ENCODE data around the gene OAT.
A peak's percentile ranks its signal among the peaks of the same experiment; 100 is the strongest.

The OAT gene

GRCh38 chr10:124418726-124419501 is at the start of gene OAT:
OAT (minus strand) TSS chr10:124418923; CDS start chr10:124412171, 6,752 bp downstream.
- peak; percentile 96 for DNase-seq (ENCODE audit: low spot score)

DNA sequence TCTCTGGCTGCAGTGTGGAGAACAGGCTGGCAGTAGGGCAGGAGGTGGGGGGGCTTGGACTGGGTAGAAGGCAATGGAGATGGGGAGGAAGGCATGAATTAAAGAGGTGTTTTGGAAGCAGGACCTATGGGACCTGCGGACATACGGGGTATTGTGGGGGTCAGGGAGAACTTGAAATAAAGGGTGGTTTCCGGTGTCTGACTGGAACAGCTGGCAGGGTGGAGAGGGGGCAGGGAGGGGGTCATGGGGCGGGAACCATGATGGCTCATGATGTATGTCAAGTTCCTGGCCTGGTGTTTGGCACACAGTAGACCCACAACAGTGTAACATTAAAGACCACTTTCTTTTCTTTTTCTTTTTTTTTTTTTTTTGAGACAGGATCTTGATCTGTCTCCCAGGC is 48.4 kb upstream of the OAT start:
- no peak for DNase-seq (ENCODE audit: low spot score)

DNA sequence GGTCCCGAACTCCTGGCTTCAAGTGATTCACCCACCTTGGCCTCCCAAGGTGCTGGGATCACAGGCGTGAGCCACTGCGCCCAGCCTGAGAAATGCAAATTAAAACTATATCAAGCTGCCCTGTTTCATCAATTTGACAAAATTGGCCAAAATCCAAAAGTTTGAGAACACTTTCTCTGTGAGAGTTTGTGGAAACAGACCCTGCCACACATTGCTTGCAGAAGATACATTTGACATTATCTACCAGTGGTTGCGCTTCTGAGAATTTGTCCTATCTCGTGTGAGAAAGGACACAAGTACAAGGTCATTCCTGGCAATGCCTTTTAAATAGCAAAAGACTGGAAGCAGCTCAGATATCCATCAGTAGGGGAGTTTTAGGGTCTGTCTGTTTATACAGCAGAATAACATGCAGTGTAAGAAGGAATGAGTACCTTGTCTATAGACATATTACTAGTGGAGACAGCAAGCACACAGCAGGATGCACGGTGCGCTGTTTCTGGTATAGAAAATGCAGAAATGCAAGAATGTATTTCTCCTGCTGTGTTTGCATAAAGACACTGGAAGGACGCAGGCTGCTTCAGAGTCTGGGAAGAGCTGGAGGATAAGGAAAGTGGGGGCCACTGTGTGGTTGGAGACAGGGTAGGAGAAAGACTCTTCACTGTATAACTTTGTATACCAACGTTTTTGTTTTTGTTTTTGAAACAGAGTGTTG is 47.2 kb upstream of the OAT start:
- DNase-seq (ENCODE audit: low spot score): no peak

GRCh38 chr10:124465003-124465776 is 46.5 kb upstream of the OAT start:
- DNase-seq (ENCODE audit: low spot score): no peak

- DNase-seq (ENCODE audit: low spot score): no peak
These were observed 45.6 kb upstream of the OAT start for GRCh38 chr10:124464028-124464965.

DNA sequence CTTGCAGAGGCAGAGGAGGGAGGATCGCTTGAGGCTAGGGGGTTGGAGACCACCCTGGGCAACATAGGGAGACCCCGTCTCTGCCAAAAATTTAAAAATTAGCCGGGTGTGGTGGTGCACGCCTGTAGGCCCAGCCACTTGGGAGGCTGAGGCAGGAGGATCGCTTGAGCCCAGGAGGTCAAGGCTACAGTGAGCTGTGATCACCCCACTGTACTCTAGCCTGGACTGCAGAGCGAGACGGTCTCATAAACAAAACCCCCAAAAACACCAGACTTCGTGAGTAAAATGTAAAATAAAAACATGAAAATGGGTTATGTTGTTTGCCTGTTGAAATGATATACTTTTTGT is 43.6 kb upstream of the OAT start:
- DNase-seq (ENCODE audit: low spot score): no peak

- peak; percentile 81 for DNase-seq (ENCODE audit: low spot score)
These were observed 43.1 kb upstream of the OAT start, which contains the start of gene LHPP for GRCh38 chr10:124461642-124462347. LHPP (plus strand) TSS chr10:124461823; CDS start chr10:124461863, 40 bp downstream.

DNA sequence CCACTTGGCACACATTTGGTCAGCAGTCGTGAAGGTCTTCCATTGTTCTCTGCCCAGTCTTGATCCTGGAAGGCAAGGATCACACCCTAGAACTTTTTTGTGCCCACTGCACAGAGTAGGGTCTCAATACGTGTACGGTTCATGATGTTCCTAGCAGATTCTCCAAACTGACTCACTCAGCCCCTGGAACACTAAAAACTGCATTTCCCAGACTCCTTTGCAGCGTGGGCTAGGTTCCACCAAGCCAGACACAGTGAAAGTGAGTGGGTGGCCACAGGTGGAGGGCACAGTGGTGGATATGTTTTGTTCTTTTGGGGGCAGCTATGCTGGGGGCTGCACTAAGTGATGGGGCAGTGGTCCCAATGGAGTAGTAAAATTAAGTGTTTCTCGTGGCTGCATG is 41.4 kb upstream of the OAT start:
- DNase-seq (ENCODE audit: low spot score): no peak

DNA sequence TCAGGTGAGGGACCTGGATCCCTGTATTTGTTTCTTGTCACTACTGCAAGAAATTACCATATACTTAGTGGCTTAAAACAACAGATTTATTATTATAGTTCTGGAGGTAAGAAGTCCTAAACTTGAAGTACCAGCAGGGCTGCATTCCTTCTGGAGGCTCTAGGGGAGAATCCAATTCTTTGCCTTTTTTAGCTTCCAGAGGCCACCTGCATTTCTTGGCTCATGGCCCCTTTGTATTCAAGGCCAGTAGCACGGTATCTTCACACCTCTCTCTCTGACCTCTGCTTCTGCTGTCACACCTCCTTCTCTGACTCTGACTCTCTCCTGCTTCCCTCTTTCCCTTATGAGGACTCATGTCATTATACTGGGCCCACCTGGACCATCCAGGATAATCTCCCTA is 40.7 kb upstream of the OAT start:
- no peak for DNase-seq (ENCODE audit: low spot score)

DNA sequence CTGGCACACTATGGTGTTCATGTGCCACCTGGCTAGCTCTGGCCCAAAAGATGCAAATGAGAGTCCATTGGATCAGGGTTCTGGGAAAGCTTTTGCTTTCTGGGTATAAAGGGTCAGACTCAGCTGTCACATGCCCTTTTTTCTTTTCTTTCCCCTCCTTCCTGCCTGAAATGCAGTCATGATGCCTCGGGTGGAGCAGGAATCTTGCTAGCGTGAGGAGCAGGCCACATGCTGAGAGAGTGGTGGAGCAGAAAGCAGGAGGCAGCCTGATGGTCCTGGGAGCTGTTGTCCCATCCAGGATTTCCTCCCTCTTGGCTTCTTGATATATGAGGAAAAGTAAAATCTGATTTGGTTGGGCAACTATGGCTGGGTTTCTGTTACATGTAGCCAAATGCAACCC is 40.2 kb upstream of the OAT start:
- no peak for DNase-seq (ENCODE audit: low spot score)

DNA sequence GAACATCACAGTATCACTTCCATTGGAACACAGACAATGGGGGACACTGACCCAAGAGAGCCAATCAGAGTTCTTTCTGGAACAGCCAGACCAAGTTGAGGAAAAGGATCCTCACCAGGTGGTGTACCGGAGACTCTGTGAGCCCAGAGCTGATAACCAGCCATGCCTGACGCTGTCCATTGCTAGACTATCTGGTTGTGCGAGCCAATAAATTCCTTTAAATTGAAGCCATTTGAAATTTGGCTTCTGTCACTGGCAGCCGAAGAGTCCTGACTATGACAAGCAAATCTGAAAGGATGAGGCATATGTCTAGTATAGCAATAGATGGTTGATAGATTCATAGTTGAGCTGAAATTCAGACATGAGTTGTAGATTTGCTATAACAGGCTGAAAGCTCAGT is 39.8 kb upstream of the OAT start:
- no peak for DNase-seq (ENCODE audit: low spot score)

DNA sequence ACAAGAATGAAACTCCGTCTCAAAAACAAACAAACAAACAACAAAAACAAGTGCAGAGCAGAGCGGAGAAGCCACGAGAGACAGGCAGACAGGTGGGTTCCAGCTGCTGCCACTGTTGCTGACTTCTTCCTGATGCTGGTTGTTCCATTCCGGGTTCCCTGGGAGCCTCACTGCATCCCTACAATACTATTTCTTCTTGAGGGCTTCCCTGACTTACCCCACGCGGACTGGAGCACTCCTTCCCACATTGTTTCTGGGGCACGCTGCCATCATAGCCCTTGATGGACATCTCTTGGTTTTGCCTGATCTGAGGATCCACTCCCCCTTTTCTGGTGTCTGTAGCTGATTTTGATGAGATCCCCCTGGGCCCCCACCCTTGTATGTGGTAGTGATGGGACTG is 36.7 kb upstream of the OAT start:
- no peak for DNase-seq (ENCODE audit: low spot score)

- no peak for DNase-seq (ENCODE audit: low spot score)
These were observed 35.4 kb upstream of the OAT start for GRCh38 chr10:124453960-124454610.

DNA sequence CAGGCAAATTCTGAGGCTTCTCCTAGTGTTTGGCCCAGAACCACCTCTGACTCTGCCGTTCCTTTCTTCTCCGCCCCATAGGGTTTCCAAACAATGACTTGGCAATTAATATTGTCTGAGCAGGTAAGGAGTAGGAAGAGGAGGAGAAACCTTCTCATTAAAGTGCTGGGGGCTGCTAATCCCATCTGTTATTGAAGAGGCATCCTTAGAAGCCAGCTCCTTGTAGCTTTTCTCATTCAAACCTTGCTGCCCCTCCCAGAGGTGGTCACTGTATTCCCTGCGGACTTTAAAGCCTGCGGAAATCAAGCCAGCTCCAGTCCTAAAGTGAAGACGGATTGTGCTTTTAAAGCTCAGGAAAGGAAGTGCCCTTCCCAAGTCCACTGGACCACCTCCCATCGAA is 32.6 kb upstream of the OAT start:
- no peak for DNase-seq (ENCODE audit: low spot score)

DNA sequence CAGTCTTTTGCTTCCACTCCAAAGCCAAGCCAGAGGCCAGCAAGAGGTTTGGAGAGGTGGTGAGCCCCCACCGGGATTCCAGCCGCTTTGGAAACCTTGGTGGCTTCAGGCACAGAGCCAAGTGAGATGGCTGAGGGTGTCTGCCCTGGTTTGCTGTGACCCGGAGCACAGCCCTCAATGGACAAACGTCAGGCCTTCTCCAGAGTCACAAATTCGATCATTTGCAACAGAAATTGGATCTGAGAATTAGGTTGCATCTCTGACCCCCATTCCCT is 32.0 kb upstream of the OAT start:
- no peak for DNase-seq (ENCODE audit: low spot score)

GRCh38 chr10:124450012-124450782 is 31.5 kb upstream of the OAT start, which contains the start of gene NKX1-2:
NKX1-2 (minus strand) TSS chr10:124450035; CDS start chr10:124449943, 92 bp downstream.
- no peak for DNase-seq (ENCODE audit: low spot score)

DNA sequence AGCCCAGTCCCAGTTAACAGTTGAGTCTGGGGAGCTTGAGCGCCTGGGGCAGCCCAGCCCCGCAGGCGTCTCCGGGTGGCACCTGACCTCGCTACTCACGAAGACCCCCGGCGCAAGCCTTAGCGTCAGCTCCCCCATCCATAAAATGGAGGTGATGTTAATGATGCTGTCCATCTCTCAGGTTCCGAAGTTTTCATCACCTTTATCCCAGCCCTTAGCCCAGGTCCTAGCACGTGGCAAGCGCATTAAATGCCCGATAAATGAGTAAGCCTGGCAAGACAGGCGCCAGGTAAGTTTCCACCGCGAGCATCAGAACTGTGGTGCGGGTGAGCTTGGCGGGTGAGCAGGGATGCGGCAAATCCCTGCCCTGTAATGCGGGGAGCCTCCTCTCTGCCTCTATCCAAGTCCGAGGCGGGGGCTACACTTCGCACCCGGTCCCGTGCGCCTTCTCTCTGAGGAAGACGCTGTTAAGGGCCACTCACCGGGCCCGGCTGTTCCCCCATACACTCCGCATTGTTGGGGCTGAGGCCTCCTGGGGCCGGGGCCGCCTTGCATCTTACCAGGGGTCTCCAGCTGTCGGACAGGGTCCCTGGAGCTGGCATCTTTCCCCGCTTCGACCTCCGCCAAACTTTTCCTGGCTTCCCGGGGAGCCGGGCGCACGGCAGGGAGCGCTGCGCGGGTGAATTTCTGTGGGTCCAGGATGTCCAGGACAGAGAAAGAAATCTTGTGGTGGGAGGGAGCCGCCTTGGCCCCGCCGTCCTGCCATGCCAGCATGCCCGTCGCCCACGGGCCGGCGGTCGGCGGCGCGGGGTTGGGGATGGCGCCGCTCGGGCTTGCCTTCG is 30.7 kb upstream of the OAT start:
- DNase-seq (ENCODE audit: low spot score): no peak

DNA sequence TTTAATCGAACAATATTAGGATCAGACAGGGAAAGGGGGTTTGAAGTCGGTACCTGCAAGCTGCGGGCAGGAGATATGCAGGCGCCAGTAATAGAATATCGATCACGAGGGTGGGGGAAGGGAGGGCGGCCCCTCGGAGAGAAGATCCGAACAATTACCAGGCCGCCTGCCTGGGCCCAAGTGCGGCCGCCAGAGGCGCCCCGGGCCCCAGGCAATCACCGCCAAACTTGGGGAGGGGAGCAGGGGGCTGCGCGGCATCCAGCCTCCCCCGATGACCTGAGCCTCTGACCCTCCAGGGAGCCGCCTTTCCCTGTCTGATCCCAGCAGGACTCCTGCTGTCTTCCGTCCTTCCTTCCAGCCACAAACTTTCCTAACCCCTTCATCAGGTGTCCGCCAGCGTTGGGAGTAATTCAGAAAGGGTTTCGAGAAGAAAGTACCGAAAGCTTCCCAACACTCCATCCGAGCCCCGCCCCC is 30.0 kb upstream of the OAT start:
- DNase-seq (ENCODE audit: low spot score): no peak
